GM12878 (cell line): ENCODE data around the gene CSMD2. TPM values are rescaled to one million over a fixed set of nuclear protein-coding genes. Genes with fewer than 3 reads are reported as not detected.

Experiments used
- ATAC-seq: fragments of 200-7000 bp; cut with Tn5 transposase; 3 replicates; pipeline ENCODE4 v1.9.1; 2020; ENCODE audit warnings: mild to moderate bottlenecking, moderate library complexity
- BruUV-seq: library from RNA; stranded (reverse); fragments of 400-500 nt; replicated peaks from 2 replicates; lab custom pipeline; 2021; lab: Mats Ljungman, UMichigan
- CTCF ChIA-PET: fragments of 300-600 bp; sonication (Branson Sonifier 250); formaldehyde crosslinking; extraction: SDS; loops from one replicate; lab custom pipeline; 2021; ENCODE audit warnings: inconsistent platforms; lab: Yijun Ruan, JAX
- POLR2A ChIA-PET: fragments of 350-600 bp; formaldehyde crosslinking; extraction: SDS; loops from one replicate; lab custom pipeline; 2021; ENCODE audit warnings: inconsistent platforms; lab: Charles Lee
- RAD21 ChIA-PET: fragments of 300-600 bp; sonication (Branson Sonifier 250); formaldehyde crosslinking; loops from one replicate; lab custom pipeline; 2023; ENCODE audit warnings: antibody characterized with exemption; ENCODE audit not compliant: unreplicated experiment; lab: Charles Lee
- SMC1A ChIA-PET: fragments of 300-600 bp; sonication (Branson Sonifier 250); formaldehyde crosslinking; loops from one replicate; lab custom pipeline; 2023; ENCODE audit not compliant: unreplicated experiment, uncharacterized antibody; lab: Charles Lee
- DNase-seq: peaks from one replicate; pipeline ENCODE4 v3.0.0-alpha.2; 2011; ENCODE audit warnings: low read depth, low spot score
- FAIRE-seq: peaks from 3 replicates; lab custom pipeline; 2011; peaks lifted over from hg19 to GRCh38; lab: Jason Lieb, UNC
- H2AFZ ChIP-seq: 2 replicates; pipeline ENCODE4 v1.6.0; 2011; ENCODE audit warnings: low read depth, low read length, control low read depth; ENCODE audit not compliant: control insufficient read depth
- H3K27ac ChIP-seq: 2 replicates; pipeline ENCODE4 v1.5.1; 2011; ENCODE audit warnings: control low read depth; ENCODE audit not compliant: control insufficient read depth, insufficient read depth
- H3K27me3 ChIP-seq, 2 experiments: replicated peaks in 1 of 2; 2 replicates each; pipeline versions ENCODE4 v1.6.0 to v1.6.1; 2011; ENCODE audit warnings: low read length in 1 of 2; ENCODE audit not compliant: control insufficient read depth in 2 of 2, insufficient read depth in 2 of 2
- H3K36me3 ChIP-seq, 2 experiments: 2 replicates each; pipeline ENCODE4 v1.5.1; 2011; ENCODE audit warnings: low read length in 1 of 2; ENCODE audit not compliant: control insufficient read depth in 2 of 2, insufficient read depth in 2 of 2
- H3K4me1 ChIP-seq: 2 replicates; pipeline ENCODE4 v1.6.1; 2011; ENCODE audit warnings: mild to moderate bottlenecking, low read length, moderate library complexity, mixed read lengths; ENCODE audit not compliant: control insufficient read depth, insufficient read depth
- H3K4me2 ChIP-seq: 2 replicates; pipeline ENCODE4 v1.6.0; 2011; ENCODE audit warnings: control low read depth; ENCODE audit not compliant: control insufficient read depth, insufficient read depth
- H3K4me3 ChIP-seq: fragments of 200-600 bp; sonication (generic); 2 replicates; pipeline ENCODE4 v1.5.1; 2016
- H3K79me2 ChIP-seq: 2 replicates; pipeline ENCODE4 v1.6.0; 2011; ENCODE audit warnings: low read length; ENCODE audit not compliant: control insufficient read depth, insufficient read depth
- H3K9ac ChIP-seq: 2 replicates; pipeline ENCODE4 v1.8.0; 2011; ENCODE audit warnings: low read length, control low read depth, mixed read lengths; ENCODE audit not compliant: control insufficient read depth, insufficient read depth
- H3K9me3 ChIP-seq: replicated peaks from 3 replicates; pipeline ENCODE4 v1.5.1; 2011; ENCODE audit warnings: mild to moderate bottlenecking, low read length; ENCODE audit not compliant: control insufficient read depth, insufficient read depth
- H4K20me1 ChIP-seq: 2 replicates; pipeline ENCODE4 v1.6.0; 2011; ENCODE audit not compliant: control insufficient read depth, insufficient read depth
- CREM ChIP-seq: IDR thresholded peaks from 2 replicates; pipeline ENCODE4 v1.6.1; 2014; ENCODE audit warnings: antibody characterized with exemption, low read depth
- POLR2A ChIP-seq: IDR thresholded peaks from 2 replicates; pipeline ENCODE4 v1.6.1; 2011; ENCODE audit warnings: low read depth, mild to moderate bottlenecking, low read length
- POLR2AphosphoS5 ChIP-seq: IDR thresholded peaks from 2 replicates; pipeline ENCODE4 v1.6.1; 2011; ENCODE audit warnings: mild to moderate bottlenecking, low read length, inconsistent platforms
- RAD21 ChIP-seq: IDR thresholded peaks from 2 replicates; pipeline ENCODE4 v1.6.1; 2011; ENCODE audit warnings: mild to moderate bottlenecking, low read depth, low read length, moderate library complexity; ENCODE audit not compliant: insufficient read depth
- RAD51 ChIP-seq: fragments of 450-650 bp; IDR thresholded peaks from 2 replicates; pipeline ENCODE4 v1.6.1; 2016; ENCODE audit warnings: moderate library complexity, mild to moderate bottlenecking, inconsistent platforms
- RCOR1 ChIP-seq: conservative IDR thresholded peaks from 2 replicates; pipeline ENCODE4 v1.6.1; 2012; ENCODE audit warnings: low read depth, low read length, improper control_type of control experiment
- SMC3 ChIP-seq: IDR thresholded peaks from 2 replicates; pipeline ENCODE4 v1.6.1; 2011; ENCODE audit warnings: low read length, improper control_type of control experiment, borderline replicate concordance
- SUPT20H ChIP-seq: IDR thresholded peaks from 2 replicates; pipeline ENCODE4 v1.6.1; 2011; ENCODE audit warnings: low read depth, mild to moderate bottlenecking, low read length, moderate library complexity, borderline replicate concordance; ENCODE audit not compliant: control insufficient read depth
- ZNF207 ChIP-seq: fragments of 450-650 bp; IDR thresholded peaks from 2 replicates; pipeline ENCODE4 v1.6.1; 2014; ENCODE audit warnings: antibody characterized with exemption, mild to moderate bottlenecking, borderline replicate concordance
- WGBS: methylation state at CpG from one replicate; pipeline ENCODE4 v1.1.6; 2016; ENCODE audit warnings: low lambda C conversion rate; ENCODE audit not compliant: insufficient replicate concordance, insufficient coverage; ENCODE audit errors: missing lambda C conversion rate; 5-methylcytosine and 5-hydroxymethylcytosine counted together
- in situ Hi-C: fragments of 300-500 bp; cut with MboI; formaldehyde crosslinking; loops from 9 replicates; pipeline ENCODE4 v1.14.3; 2018; ENCODE audit warnings: mixed read lengths
- intact Hi-C: fragments of 100-400 bp; cut with micrococcal nuclease; formaldehyde crosslinking; loops from one replicate; pipeline ENCODE4 v1.14.2; 2022; ENCODE audit not compliant: unreplicated experiment
- polyA plus RNA-seq, 11 experiments: library from polyadenylated mRNA; depleted of rRNA in 4 of 11; unstranded in 6 of 11; stranded (reverse) in 5 of 11; fragments of >200 nt; fragmentation: Nextera tagmentation in 4 of 11; fragmentation: Illumina TruSeq in 1 of 11; extraction: Ambion mirVana in 4 of 11; extraction: Trizol in 1 of 11; gene quantifications; 1 replicate in 1 of 11; 2 replicates in 10 of 11; pipeline versions ENCODE4 v1.2.1 to v1.2.3, GENCODE V29; 2011 to 2016; ENCODE audit warnings: inconsistent platforms in 2 of 11, missing spikeins in 2 of 11, low read depth in 1 of 11
- total RNA-seq, 4 experiments: library from RNA; depleted of rRNA in 3 of 4; stranded (reverse); fragments of >200 nt in 3 of 4; fragmentation: Illumina TruSeq in 1 of 4; extraction: Trizol in 1 of 4; gene quantifications; 2 replicates each; pipeline versions ENCODE4 v1.2.1 to v1.2.3, GENCODE V29; 2013 to 2021
- TF ChIP-seq, protein P1 (sequence below): IDR thresholded peaks from 2 replicates; pipeline ENCODE4 v1.6.1; 2011; ENCODE audit warnings: low read depth, low read length, improper control_type of control experiment, borderline replicate concordance

CSMD2 gene
- total and polyA plus RNA-seq, 10 of the 15 experiments (the other 5 are each of a cell fraction or from before 2014, with no cell fraction given): under 0.01 TPM; not detected in 9

DNA sequence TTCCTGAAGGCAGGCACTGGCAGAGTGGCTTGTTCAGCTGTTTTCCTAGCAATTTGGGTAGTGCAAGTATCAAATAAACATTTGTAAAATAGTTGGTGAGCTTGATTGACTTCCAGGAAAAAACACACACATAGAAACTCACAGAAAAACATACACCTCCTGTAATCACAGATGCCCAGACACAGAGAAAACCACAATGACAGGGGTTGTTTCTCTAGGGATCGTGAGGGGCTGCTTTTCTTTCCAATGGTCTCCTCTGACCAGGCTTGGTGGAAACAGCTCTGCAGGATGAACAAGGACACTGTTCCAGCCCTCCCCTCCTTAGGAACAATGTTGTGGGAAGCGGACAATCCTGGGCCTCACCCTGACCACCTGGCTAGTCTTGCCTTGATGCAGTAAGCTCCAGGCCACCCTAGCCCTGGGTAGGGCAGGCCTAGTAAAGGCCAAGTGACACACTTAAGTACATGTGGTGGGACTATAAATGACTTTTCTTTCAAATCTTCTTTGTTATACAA lies 443.7 kb downstream of the CSMD2 start (continued):
- TF ChIP-seq RAD21 (no peak), ZNF207 (no peak), POLR2AphosphoS5 (no peak), RAD51 (no peak), POLR2A (no peak), RCOR1 (no peak), SUPT20H (no peak)
- TF ChIP-seq, protein P1, sequence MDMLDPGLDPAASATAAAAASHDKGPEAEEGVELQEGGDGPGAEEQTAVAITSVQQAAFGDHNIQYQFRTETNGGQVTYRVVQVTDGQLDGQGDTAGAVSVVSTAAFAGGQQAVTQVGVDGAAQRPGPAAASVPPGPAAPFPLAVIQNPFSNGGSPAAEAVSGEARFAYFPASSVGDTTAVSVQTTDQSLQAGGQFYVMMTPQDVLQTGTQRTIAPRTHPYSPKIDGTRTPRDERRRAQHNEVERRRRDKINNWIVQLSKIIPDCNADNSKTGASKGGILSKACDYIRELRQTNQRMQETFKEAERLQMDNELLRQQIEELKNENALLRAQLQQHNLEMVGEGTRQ: no peak

DNA sequence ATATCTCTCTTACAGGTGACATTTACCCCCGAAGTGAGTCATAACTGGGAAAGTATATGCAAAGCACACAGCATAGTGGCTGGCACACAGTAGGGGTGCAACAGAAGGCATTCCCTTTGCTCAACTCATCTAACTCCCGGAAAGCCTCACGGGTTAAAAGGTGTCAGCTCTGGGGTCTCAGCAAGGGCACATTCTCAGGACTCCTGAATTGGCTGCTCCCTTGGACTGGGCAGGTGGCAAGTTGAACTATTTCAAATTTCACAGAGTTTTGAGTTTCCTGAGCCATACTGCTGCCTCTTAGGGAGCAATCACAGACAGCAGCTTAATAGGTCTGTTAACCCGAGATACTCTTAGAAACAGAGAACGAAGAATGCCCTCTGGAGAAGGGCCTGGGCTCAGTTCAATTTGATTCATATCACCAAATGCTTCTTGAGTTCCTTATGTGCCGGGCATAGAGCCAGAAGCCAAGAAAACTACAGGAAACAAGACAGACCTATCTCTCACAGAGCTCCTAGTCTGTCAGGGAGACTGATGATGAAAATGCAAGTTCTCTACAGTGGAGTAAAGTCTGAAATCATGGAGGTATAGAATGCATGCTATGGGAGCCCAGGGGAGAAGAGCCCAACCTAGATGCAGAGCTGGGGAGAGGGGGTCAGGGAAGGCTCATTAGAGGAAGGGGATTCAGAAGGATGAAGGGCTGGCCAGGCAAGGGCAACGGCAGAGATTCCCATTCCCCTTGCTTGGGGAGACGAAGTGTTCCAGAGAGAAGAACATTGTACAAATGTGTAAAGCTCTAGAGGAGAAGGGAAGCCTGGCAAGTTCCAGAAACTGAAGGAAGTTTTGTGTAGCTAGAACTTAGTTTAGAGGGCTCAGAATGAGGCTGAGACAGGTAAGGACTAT lies 445.0 kb downstream of the CSMD2 start:
- TF ChIP-seq SMC3 (no peak), CREM (no peak)
- in situ Hi-C loops: no loop called here
- CTCF ChIA-PET: interaction anchor here (0.9 to 1.2 kb wide), 2 partner anchors 12 to 86 kb away, joined by 3 to 4 read pairs; no protein-coding TSS in a partner anchor

More for the DNA sequence above, 445.0 kb downstream of the CSMD2 start:
- WGBS: 14% methylated on average over 8 of the region's 8 CpGs
- no peak overlapping the region for H2AFZ ChIP-seq
- FAIRE-seq: no peak
- POLR2A ChIA-PET: no interaction called here
- RAD21 ChIA-PET: no interaction called here
- no peak overlapping the region for H3K4me2 ChIP-seq
- no peak overlapping the region for H3K27ac ChIP-seq
- no peak for ATAC-seq
- intact Hi-C loops: no loop called here
- SMC1A ChIA-PET: no interaction called here
- no peaks in the 10 kb centered on the region for H3K4me1 ChIP-seq
- no peak for DNase-seq
- peaks cover 0 to 1% of the 10 kb centered on the region in 2 experiments; a peak in 1 of 4 replicates for H3K27me3 ChIP-seq
- H4K20me1 ChIP-seq: no peaks in the 10 kb centered on the region
- no peak overlapping the region for H3K4me3 ChIP-seq
- no peak overlapping the region for H3K9ac ChIP-seq
- no peaks in the 10 kb centered on the region for H3K9me3 ChIP-seq
- BruUV-seq: no TSS peak
- H3K36me3 ChIP-seq: no peaks in the 10 kb centered on the region
- no peaks in the 10 kb centered on the region for H3K79me2 ChIP-seq
